Measurements from ENCODE around the gene AQP6.

Gene AQP6

GRCh38 chr12:49950273-49951251 lies 22.2 kb upstream of the AQP6 start, which contains the start of gene AQP2:
AQP2 (plus strand) TSS chr12:49950737; CDS start chr12:49950831, 94 bp downstream.
- DNase-seq (ENCODE audit: extremely low spot score) = no peak
- CTCF ChIA-PET = interaction anchor here (0.9 to 2.3 kb wide), 3 partner anchors 16 to 84 kb away, joined by 3 to 12 read pairs (median 4); no protein-coding TSS in a partner anchor
- TF ChIP-seq CTCF (IDR thresholded peaks at IDR 0.05; ENCODE audit: control extremely low read depth, extremely low read depth, low read depth, missing control alignments) = no peak
- POLR2A ChIA-PET = no interaction called here

- no peak for DNase-seq (ENCODE audit: extremely low spot score)
- CTCF ChIA-PET = interaction anchor here (1.2 to 1.5 kb wide), 2 partner anchors 24 to 85 kb away, joined by 3 read pairs; no protein-coding TSS in a partner anchor
- TF ChIP-seq CTCF (IDR thresholded peaks at IDR 0.05; ENCODE audit: control extremely low read depth, extremely low read depth, low read depth, missing control alignments) = no peak
- POLR2A ChIA-PET = no interaction called here
Measured at GRCh38 chr12:49951411-49952240, 21.1 kb upstream of the AQP6 start.

GRCh38 chr12:49952391-49953055 lies 20.2 kb upstream of the AQP6 start:
- CTCF ChIA-PET = interaction anchor here (1.0 to 4.6 kb wide), 3 partner anchors 14 to 103 kb away, joined by 3 to 36 read pairs (median 4); no protein-coding TSS in a partner anchor
- TF ChIP-seq CTCF (IDR thresholded peaks at IDR 0.05; ENCODE audit: control extremely low read depth, extremely low read depth, low read depth, missing control alignments) = no peak
- POLR2A ChIA-PET = no interaction called here
- no peak for DNase-seq (ENCODE audit: extremely low spot score)

GRCh38 chr12:49953151-49953550 lies 19.6 kb upstream of the AQP6 start:
- no peak for DNase-seq (ENCODE audit: extremely low spot score)
- ChIA-PET POLR2A (no interaction called here), CTCF (interaction anchor here (1.0 to 4.6 kb wide), 2 partner anchors 13 to 102 kb away, joined by 4 to 36 read pairs; no protein-coding TSS in a partner anchor)
- TF ChIP-seq CTCF (IDR thresholded peaks at IDR 0.05; ENCODE audit: control extremely low read depth, extremely low read depth, low read depth, missing control alignments) = no peak

- POLR2A ChIA-PET = no interaction called here
- no peak for DNase-seq (ENCODE audit: extremely low spot score)
- CTCF ChIA-PET = interaction anchor here (0.8 to 4.6 kb wide), 5 partner anchors 8 to 116 kb away, joined by 3 to 36 read pairs (median 7); no protein-coding TSS in a partner anchor
Measured at GRCh38 chr12:49953961-49954846, 18.5 kb upstream of the AQP6 start.

More at GRCh38 chr12:49953961-49954846, 18.5 kb upstream of the AQP6 start:
- TF ChIP-seq CTCF (IDR thresholded peaks at IDR 0.05; ENCODE audit: control extremely low read depth, extremely low read depth, low read depth, missing control alignments) = no peak
